GM12878 (cell line): ENCODE measurements around the gene TMEM163.

Experiments
- CTCF ChIP-seq, 3 experiments: IDR thresholded peaks in 2 of 3; conservative IDR thresholded peaks in 1 of 3; 2 replicates each; pipeline ENCODE4 v1.5.1; 2011; ENCODE audit warnings: low read depth in 3 of 3, low read length in 3 of 3, mild to moderate bottlenecking in 3 of 3, control low read depth in 2 of 3, moderate library complexity in 2 of 3, inconsistent platforms in 1 of 3, mixed read lengths in 1 of 3; ENCODE audit not compliant: control insufficient read depth in 2 of 3, insufficient read depth in 1 of 3; ENCODE audit errors: extremely low read depth in 1 of 3
- ELK1 ChIP-seq: IDR thresholded peaks from 2 replicates; pipeline ENCODE4 v1.6.1; 2012; ENCODE audit warnings: low read depth, low read length, improper control_type of control experiment
- EZH2 ChIP-seq: IDR thresholded peaks from 2 replicates; pipeline ENCODE4 v1.6.1; 2012; ENCODE audit warnings: low read depth, mild to moderate bottlenecking, control low read depth, inconsistent platforms, low read length, borderline replicate concordance; ENCODE audit not compliant: control insufficient read depth
- FOXM1 ChIP-seq: IDR thresholded peaks from 2 replicates; pipeline ENCODE4 v1.6.1; 2012; ENCODE audit warnings: low read depth, mild to moderate bottlenecking, inconsistent platforms, low read length, moderate library complexity
- SMAD1 ChIP-seq: fragments of 450-650 bp; IDR thresholded peaks from 2 replicates; pipeline ENCODE4 v1.6.1; 2018; ENCODE audit warnings: mild to moderate bottlenecking, low read depth; ENCODE audit not compliant: partially characterized antibody
- TF ChIP-seq, protein P1 (sequence below): IDR thresholded peaks from 2 replicates; pipeline ENCODE4 v1.6.1; 2011; ENCODE audit warnings: low read depth, low read length, improper control_type of control experiment, borderline replicate concordance

GRCh38 chr2:134630504-134631159 is 88.2 kb downstream of the TMEM163 start:
- TF ChIP-seq, protein P1, sequence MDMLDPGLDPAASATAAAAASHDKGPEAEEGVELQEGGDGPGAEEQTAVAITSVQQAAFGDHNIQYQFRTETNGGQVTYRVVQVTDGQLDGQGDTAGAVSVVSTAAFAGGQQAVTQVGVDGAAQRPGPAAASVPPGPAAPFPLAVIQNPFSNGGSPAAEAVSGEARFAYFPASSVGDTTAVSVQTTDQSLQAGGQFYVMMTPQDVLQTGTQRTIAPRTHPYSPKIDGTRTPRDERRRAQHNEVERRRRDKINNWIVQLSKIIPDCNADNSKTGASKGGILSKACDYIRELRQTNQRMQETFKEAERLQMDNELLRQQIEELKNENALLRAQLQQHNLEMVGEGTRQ, result no peak
- TF ChIP-seq CTCF (IDR thresholded peaks at IDR 0.05 in 2 of 3, conservative IDR thresholded peaks at IDR 0.05 in 1 of 3; ENCODE audit: control insufficient read depth in 2 of 3, extremely low read depth in 1 of 3, insufficient read depth in 1 of 3, low read depth in 3 of 3, low read length in 3 of 3) (no peak), ELK1 (no peak), EZH2 (no peak), SMAD1 (no peak), FOXM1 (no peak)
